Activated CD8-positive, alpha-beta memory T cell treated with anti-CD3 and anti-CD28 coated beads, Interleukin-2, amount 50 U/mL, for 1 hour (primary cell): ENCODE measurements around the gene CDYL.

ENCODE experiments used
- DNase-seq: peaks from one replicate; pipeline ENCODE4 v3.0.0-alpha.2; 2020; ENCODE audit errors: extremely low read depth

The CDYL gene

GRCh38 chr6:4908062-4908461 is 131.9 kb downstream of the CDYL start:
- DNase-seq: no peak

GRCh38 chr6:4909063-4909706 is 133.0 kb downstream of the CDYL start:
- no peak for DNase-seq

GRCh38 chr6:4910037-4910760 is 134.0 kb downstream of the CDYL start:
- no peak for DNase-seq

GRCh38 chr6:4912559-4912958 is 136.4 kb downstream of the CDYL start:
- DNase-seq: no peak

- DNase-seq: no peak
Observed at GRCh38 chr6:4913705-4914419, 137.7 kb downstream of the CDYL start.

- no peak for DNase-seq
Observed at GRCh38 chr6:4914420-4915159, 138.4 kb downstream of the CDYL start.

GRCh38 chr6:4916954-4917561 is 140.9 kb downstream of the CDYL start:
- no peak for DNase-seq

- DNase-seq: no peak
Observed at GRCh38 chr6:4920914-4921410, 144.8 kb downstream of the CDYL start.

- DNase-seq: no peak
Observed at GRCh38 chr6:4922488-4923037, 146.4 kb downstream of the CDYL start.

GRCh38 chr6:4923081-4923480 is 146.9 kb downstream of the CDYL start:
- DNase-seq: no peak

- no peak for DNase-seq
Observed at GRCh38 chr6:4924661-4925271, 148.6 kb downstream of the CDYL start.

- DNase-seq: no peak
Observed at GRCh38 chr6:4925580-4925979, 149.4 kb downstream of the CDYL start.

GRCh38 chr6:4928426-4928825 is 152.2 kb downstream of the CDYL start:
- DNase-seq: no peak

- DNase-seq: no peak
Observed at GRCh38 chr6:4929097-4929718, 153.0 kb downstream of the CDYL start.

GRCh38 chr6:4930025-4930691 is 154.0 kb downstream of the CDYL start:
- DNase-seq: no peak

- no peak for DNase-seq
Observed at GRCh38 chr6:4931530-4932227, 155.5 kb downstream of the CDYL start.

GRCh38 chr6:4932228-4932903 is 156.2 kb downstream of the CDYL start:
- DNase-seq: no peak

GRCh38 chr6:4935486-4935885 is 159.3 kb downstream of the CDYL start:
- no peak for DNase-seq
